DND-41 (cell line): Measurements from ENCODE around the gene NPM1.

Experiments
- ATAC-seq: fragments of 200-7000 bp; cut with Tn5 transposase; 3 replicates; pipeline ENCODE4 v1.9.1; 2021; ENCODE audit warnings: low read depth; ENCODE audit not compliant: insufficient read depth
- DNase-seq: peaks from one replicate; pipeline ENCODE4 v3.0.0-alpha.2; 2020
- H2AFZ ChIP-seq: 2 replicates; pipeline ENCODE4 v1.6.0; 2012; ENCODE audit warnings: low read depth, low read length
- H3K27ac ChIP-seq: 2 replicates; pipeline ENCODE4 v1.5.1; 2012; ENCODE audit warnings: low read length, inconsistent platforms
- H3K27me3 ChIP-seq: fragments of 200-600 bp; sonication (generic); 2 replicates; pipeline ENCODE4 v1.6.0; 2012; ENCODE audit warnings: low read length, mild to moderate bottlenecking, inconsistent platforms; ENCODE audit not compliant: insufficient read depth, poor library complexity
- H3K36me3 ChIP-seq: 2 replicates; pipeline ENCODE4 v1.5.1; 2012; ENCODE audit warnings: low read length, inconsistent platforms; ENCODE audit not compliant: insufficient read depth
- H3K4me1 ChIP-seq: 2 replicates; pipeline ENCODE4 v1.5.1; 2012; ENCODE audit warnings: mild to moderate bottlenecking, low read length; ENCODE audit not compliant: insufficient read depth
- H3K4me2 ChIP-seq: 2 replicates; pipeline ENCODE4 v1.6.0; 2012; ENCODE audit warnings: mild to moderate bottlenecking, moderate library complexity, low read length, inconsistent platforms; ENCODE audit not compliant: insufficient read depth
- H3K4me3 ChIP-seq, 2 experiments: fragments of 200-600 bp in 1 of 2; shearing (Covaris generic) in 1 of 2; 2 replicates each; pipeline ENCODE4 v1.5.1; 2012 to 2016; ENCODE audit warnings: inconsistent platforms in 2 of 2, low read length in 2 of 2, mild to moderate bottlenecking in 2 of 2, low read depth in 1 of 2, moderate library complexity in 1 of 2
- H3K79me2 ChIP-seq: 2 replicates; pipeline ENCODE4 v1.6.0; 2012; ENCODE audit warnings: low read length, inconsistent platforms; ENCODE audit not compliant: insufficient read depth
- H3K9ac ChIP-seq: 2 replicates; pipeline ENCODE4 v1.6.0; 2012; ENCODE audit warnings: low read depth, mild to moderate bottlenecking, inconsistent platforms, low read length, moderate library complexity
- H3K9me3 ChIP-seq: 2 replicates; pipeline ENCODE4 v1.5.1; 2012; ENCODE audit warnings: low read length, moderate library complexity, mild to moderate bottlenecking, inconsistent platforms; ENCODE audit not compliant: insufficient read depth, severe bottlenecking
- H4K20me1 ChIP-seq: 2 replicates; pipeline ENCODE4 v1.6.0; 2012; ENCODE audit warnings: low read length; ENCODE audit not compliant: insufficient read depth
- EZH2 ChIP-seq: IDR thresholded peaks from 3 replicates; pipeline ENCODE4 v1.6.1; 2012; ENCODE audit warnings: borderline replicate concordance, low read depth, mild to moderate bottlenecking, moderate library complexity, low read length, inconsistent platforms; ENCODE audit not compliant: severe bottlenecking
- TF ChIP-seq, protein P1 (sequence below): IDR thresholded peaks from 2 replicates; pipeline ENCODE4 v1.5.1; 2012; ENCODE audit warnings: borderline replicate concordance, low read length, moderate library complexity, mild to moderate bottlenecking; ENCODE audit not compliant: poor library complexity, severe bottlenecking; ENCODE audit errors: extremely low read depth

The NPM1 gene

GRCh38 chr5:171433982-171434676 is 46.5 kb downstream of the NPM1 start:
- H2AFZ ChIP-seq, result no peak overlapping the region
- H4K20me1 ChIP-seq, result peaks cover 3% of the 10 kb centered on the region; the same call in 1 of the 2 replicates
- H3K27ac ChIP-seq, result no peak overlapping the region
- H3K36me3 ChIP-seq, result no peaks in the 10 kb centered on the region
- ATAC-seq (no peak), DNase-seq (no peak)
- no peaks in the 10 kb centered on the region for H3K79me2 ChIP-seq
- TF ChIP-seq, protein P1, sequence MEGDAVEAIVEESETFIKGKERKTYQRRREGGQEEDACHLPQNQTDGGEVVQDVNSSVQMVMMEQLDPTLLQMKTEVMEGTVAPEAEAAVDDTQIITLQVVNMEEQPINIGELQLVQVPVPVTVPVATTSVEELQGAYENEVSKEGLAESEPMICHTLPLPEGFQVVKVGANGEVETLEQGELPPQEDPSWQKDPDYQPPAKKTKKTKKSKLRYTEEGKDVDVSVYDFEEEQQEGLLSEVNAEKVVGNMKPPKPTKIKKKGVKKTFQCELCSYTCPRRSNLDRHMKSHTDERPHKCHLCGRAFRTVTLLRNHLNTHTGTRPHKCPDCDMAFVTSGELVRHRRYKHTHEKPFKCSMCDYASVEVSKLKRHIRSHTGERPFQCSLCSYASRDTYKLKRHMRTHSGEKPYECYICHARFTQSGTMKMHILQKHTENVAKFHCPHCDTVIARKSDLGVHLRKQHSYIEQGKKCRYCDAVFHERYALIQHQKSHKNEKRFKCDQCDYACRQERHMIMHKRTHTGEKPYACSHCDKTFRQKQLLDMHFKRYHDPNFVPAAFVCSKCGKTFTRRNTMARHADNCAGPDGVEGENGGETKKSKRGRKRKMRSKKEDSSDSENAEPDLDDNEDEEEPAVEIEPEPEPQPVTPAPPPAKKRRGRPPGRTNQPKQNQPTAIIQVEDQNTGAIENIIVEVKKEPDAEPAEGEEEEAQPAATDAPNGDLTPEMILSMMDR, result peak; percentile 20
- TF ChIP-seq EZH2, result no peak
- no peak overlapping the region for H3K4me2 ChIP-seq
- no peak overlapping the region for H3K9ac ChIP-seq
- H3K27me3 ChIP-seq, result no peaks in the 10 kb centered on the region
- no peaks in the 10 kb centered on the region for H3K9me3 ChIP-seq
- no peaks in the 10 kb centered on the region for H3K4me1 ChIP-seq
- no peak overlapping the region for H3K4me3 ChIP-seq

GRCh38 chr5:171434874-171435273 is 47.2 kb downstream of the NPM1 start:
- H3K36me3 ChIP-seq, result no peaks in the 10 kb centered on the region
- H3K27ac ChIP-seq, result no peak overlapping the region
- H3K9ac ChIP-seq, result no peak overlapping the region
- TF ChIP-seq, protein P1, result no peak
- no peak for TF ChIP-seq EZH2
- no peak overlapping the region for H3K4me3 ChIP-seq
- H3K9me3 ChIP-seq, result no peaks in the 10 kb centered on the region
- peaks cover 5% of the 10 kb centered on the region; the same call in 1 of the 2 replicates for H4K20me1 ChIP-seq
- H3K4me2 ChIP-seq, result no peak overlapping the region
- no peak overlapping the region for H2AFZ ChIP-seq
- ATAC-seq (no peak), DNase-seq (no peak)
- H3K79me2 ChIP-seq, result no peaks in the 10 kb centered on the region
- no peaks in the 10 kb centered on the region for H3K27me3 ChIP-seq
- no peaks in the 10 kb centered on the region for H3K4me1 ChIP-seq

- no peak overlapping the region for H3K9ac ChIP-seq
- no peaks in the 10 kb centered on the region for H3K9me3 ChIP-seq
- no peak overlapping the region for H2AFZ ChIP-seq
- no peaks in the 10 kb centered on the region for H3K4me1 ChIP-seq
- H4K20me1 ChIP-seq, result peaks cover 5% of the 10 kb centered on the region; the same call in 1 of the 2 replicates
- DNase-seq (no peak), ATAC-seq (no peak)
- H3K36me3 ChIP-seq, result no peaks in the 10 kb centered on the region
- H3K27ac ChIP-seq, result no peak overlapping the region
- no peaks in the 10 kb centered on the region for H3K27me3 ChIP-seq
- H3K79me2 ChIP-seq, result no peaks in the 10 kb centered on the region
- no peak for TF ChIP-seq EZH2
- TF ChIP-seq, protein P1, result no peak
- H3K4me3 ChIP-seq, result no peak overlapping the region
- no peak overlapping the region for H3K4me2 ChIP-seq
Observed at GRCh38 chr5:171435908-171436307, 48.3 kb downstream of the NPM1 start.

DNA sequence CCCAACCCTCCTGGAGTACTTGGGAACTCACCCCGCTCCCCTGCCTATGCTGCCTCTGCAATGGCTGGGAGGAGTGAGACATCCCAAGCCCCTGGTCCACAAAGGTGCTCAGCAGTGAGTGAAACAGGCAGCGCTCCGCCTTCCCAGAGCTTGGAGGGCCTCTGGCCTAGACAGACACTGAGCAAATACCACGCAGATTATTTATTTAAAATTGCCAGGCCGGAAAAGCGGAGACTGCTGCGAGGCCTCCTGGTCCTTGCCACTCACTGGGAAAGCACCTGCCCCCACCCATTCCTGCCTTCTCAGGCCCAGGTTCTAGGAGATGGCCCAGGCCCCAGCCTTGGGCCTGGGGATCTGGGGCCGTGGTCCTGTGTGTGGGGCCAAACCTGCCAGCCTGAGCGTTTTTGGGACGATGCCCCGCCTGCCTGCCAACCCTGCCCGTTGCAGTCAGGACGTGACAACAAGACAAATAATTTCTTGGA is 49.2 kb downstream of the NPM1 start:
- TF ChIP-seq EZH2, result no peak
- TF ChIP-seq, protein P1, result no peak
- no peak overlapping the region for H2AFZ ChIP-seq
- no peak overlapping the region for H3K27ac ChIP-seq
- no peak for ATAC-seq
- no peaks in the 10 kb centered on the region for H3K27me3 ChIP-seq
- H3K79me2 ChIP-seq, result no peaks in the 10 kb centered on the region
- no peaks in the 10 kb centered on the region for H3K36me3 ChIP-seq
- no peaks in the 10 kb centered on the region for H3K9me3 ChIP-seq
- H3K4me1 ChIP-seq, result no peaks in the 10 kb centered on the region
- H3K4me3 ChIP-seq, result no peak overlapping the region
- no peak for DNase-seq
- peaks cover 5% of the 10 kb centered on the region; the same call in 1 of the 2 replicates for H4K20me1 ChIP-seq
- no peak overlapping the region for H3K4me2 ChIP-seq
- H3K9ac ChIP-seq, result no peak overlapping the region
